ENCODE results near the gene GDF15.

- no peak for TF ChIP-seq CTCF (IDR thresholded peaks at IDR 0.05)
- TF ChIP-seq POLR2A (IDR thresholded peaks at IDR 0.05), result no peak
Measured at GRCh38 chr19:18435842-18436670, 50.1 kb downstream of the GDF15 start.

All from esophagus squamous epithelium (tissue), 4 donors.